Astrocyte (in vitro differentiated cells and primary cell): ENCODE results near the gene ITGAV. TPM values are rescaled to one million over a fixed set of nuclear protein-coding genes. Genes with fewer than 3 reads are reported as not detected.

Experiments
- DNase-seq: peaks from one replicate; pipeline ENCODE4 v3.0.0-alpha.2; 2010; ENCODE audit warnings: low read depth
- FAIRE-seq: peaks from 2 replicates; lab custom pipeline; 2011; peaks lifted over from hg19 to GRCh38; lab: Jason Lieb, UNC
- H2AFZ ChIP-seq: 2 replicates; pipeline ENCODE4 v1.6.0; 2012; ENCODE audit warnings: low read depth, low read length, inconsistent platforms
- H3K27ac ChIP-seq: 2 replicates; pipeline ENCODE4 v1.5.1; 2011; ENCODE audit warnings: low read depth, low read length, inconsistent platforms
- H3K27me3 ChIP-seq: 2 replicates; pipeline ENCODE4 v1.6.0; 2011; ENCODE audit warnings: low read length, inconsistent platforms; ENCODE audit not compliant: insufficient read depth
- H3K36me3 ChIP-seq: 2 replicates; pipeline ENCODE4 v1.5.1; 2011; ENCODE audit warnings: low read length, inconsistent platforms; ENCODE audit not compliant: insufficient read depth
- H3K4me1 ChIP-seq: 2 replicates; pipeline ENCODE4 v1.5.1; 2011; ENCODE audit warnings: low read length, inconsistent platforms; ENCODE audit not compliant: insufficient read depth
- H3K4me2 ChIP-seq: 2 replicates; pipeline ENCODE4 v1.6.0; 2012; ENCODE audit warnings: low read length, inconsistent platforms
- H3K4me3 ChIP-seq: 2 replicates; pipeline ENCODE4 v1.5.1; 2011; ENCODE audit warnings: low read depth, mild to moderate bottlenecking, low read length, inconsistent platforms; ENCODE audit not compliant: insufficient read depth
- H3K79me2 ChIP-seq: 2 replicates; pipeline ENCODE4 v1.6.0; 2012; ENCODE audit warnings: mild to moderate bottlenecking, low read length, inconsistent platforms; ENCODE audit not compliant: insufficient read depth
- H3K9ac ChIP-seq: 2 replicates; pipeline ENCODE4 v1.6.0; 2012; ENCODE audit warnings: mild to moderate bottlenecking, low read length, inconsistent platforms
- H3K9me3 ChIP-seq: 2 replicates; pipeline ENCODE4 v1.5.1; 2012; ENCODE audit warnings: low read depth, mild to moderate bottlenecking, low read length, inconsistent platforms; ENCODE audit not compliant: insufficient read depth
- H4K20me1 ChIP-seq: 2 replicates; pipeline ENCODE4 v1.6.0; 2012; ENCODE audit warnings: low read length, inconsistent platforms; ENCODE audit not compliant: insufficient read depth
- H3K27ac Mint-ChIP-seq: one replicate; pipeline ENCODE4 v1.8.0; 2021; ENCODE audit warnings: mild to moderate bottlenecking, mixed read lengths; ENCODE audit not compliant: unreplicated experiment
- H3K27me3 Mint-ChIP-seq: one replicate; pipeline ENCODE4 v1.8.0; 2021; ENCODE audit warnings: low read depth, mixed read lengths; ENCODE audit not compliant: unreplicated experiment
- H3K36me3 Mint-ChIP-seq: one replicate; pipeline ENCODE4 v1.8.0; 2021; ENCODE audit warnings: low read depth, mixed read lengths; ENCODE audit not compliant: unreplicated experiment
- H3K4me1 Mint-ChIP-seq: one replicate; pipeline ENCODE4 v1.8.0; 2021; ENCODE audit warnings: low read depth, mixed read lengths; ENCODE audit not compliant: unreplicated experiment
- H3K4me3 Mint-ChIP-seq: one replicate; pipeline ENCODE4 v1.8.0; 2021; ENCODE audit warnings: mild to moderate bottlenecking, moderate library complexity, mixed read lengths; ENCODE audit not compliant: unreplicated experiment
- H3K9me3 Mint-ChIP-seq: one replicate; pipeline ENCODE4 v1.8.0; 2021; ENCODE audit warnings: mild to moderate bottlenecking, mixed read lengths; ENCODE audit not compliant: unreplicated experiment
- CTCF ChIP-seq: IDR thresholded peaks from 2 replicates; pipeline ENCODE4 v1.5.1; 2011; ENCODE audit warnings: low read depth, mild to moderate bottlenecking, inconsistent platforms, low read length, moderate library complexity; ENCODE audit not compliant: insufficient read depth
- EZH2 ChIP-seq: IDR thresholded peaks from 2 replicates; pipeline ENCODE4 v1.6.1; 2012; ENCODE audit warnings: mild to moderate bottlenecking, low read length, inconsistent platforms; ENCODE audit not compliant: insufficient read depth
- total RNA-seq: library from RNA; stranded (reverse); gene quantifications from 2 replicates; pipeline ENCODE4 v1.2.1, GENCODE V29; 2021

The ITGAV gene
- total RNA-seq, 1 donor from 2014 or later, result 661 TPM

GRCh38 chr2:186592137-186592875 is 2.5 kb downstream of the ITGAV start:
- Histone ChIP-seq H3K79me2 (peaks cover 90% of the 10 kb centered on the region), H3K4me1 (peaks cover 26% of the 10 kb centered on the region), H2AFZ (no peak overlapping the region), H3K27me3 (no peaks in the 10 kb centered on the region), H3K4me2 (peak overlapping the region; percentile 90), H3K4me3 (peak overlapping the region; percentile 91), H3K9me3 (no peaks in the 10 kb centered on the region), H3K36me3 (no peaks in the 10 kb centered on the region), H4K20me1 (peaks cover 69% of the 10 kb centered on the region), H3K27ac (peak overlapping the region; percentile 96), H3K9ac (peak overlapping the region; percentile 98)
- DNase-seq, result peak; percentile 60
- TF ChIP-seq CTCF (no peak), EZH2 (no peak)
- Mint-ChIP-seq H3K9me3 (no peaks in the 10 kb centered on the region), H3K4me1 (peaks cover 31% of the 10 kb centered on the region), H3K4me3 (peak overlapping the region; percentile 98), H3K27me3 (no peaks in the 10 kb centered on the region), H3K36me3 (peaks cover 15% of the 10 kb centered on the region), H3K27ac (peak overlapping the region; percentile 93)
- FAIRE-seq, result no peak

GRCh38 chr2:186593523-186593922 is 3.7 kb downstream of the ITGAV start:
- no peaks in the 10 kb centered on the region for H3K27me3 ChIP-seq
- no peak for FAIRE-seq
- H3K4me3 ChIP-seq, result no peak overlapping the region
- peak overlapping the region; percentile 93 for H3K27ac Mint-ChIP-seq
- H2AFZ ChIP-seq, result no peak overlapping the region
- peaks cover 26% of the 10 kb centered on the region for H3K4me1 ChIP-seq
- TF ChIP-seq EZH2, result no peak
- no peak for TF ChIP-seq CTCF
- H3K27ac ChIP-seq, result no peak overlapping the region
- H3K9me3 ChIP-seq, result no peaks in the 10 kb centered on the region
- H3K9ac ChIP-seq, result no peak overlapping the region
- H3K9me3 Mint-ChIP-seq, result no peaks in the 10 kb centered on the region
- peaks cover 19% of the 10 kb centered on the region for H3K36me3 Mint-ChIP-seq
- peaks cover 100% of the 10 kb centered on the region for H3K79me2 ChIP-seq
- no peaks in the 10 kb centered on the region for H3K27me3 Mint-ChIP-seq
- DNase-seq, result no peak
- peaks cover 33% of the 10 kb centered on the region for H3K4me1 Mint-ChIP-seq
- no peaks in the 10 kb centered on the region for H3K36me3 ChIP-seq
- peak overlapping the region; percentile 98 for H3K4me3 Mint-ChIP-seq
- H3K4me2 ChIP-seq, result peak overlapping the region; percentile 30
- H4K20me1 ChIP-seq, result peaks cover 80% of the 10 kb centered on the region
